NCI-H146 (cell line): ENCODE measurements around the gene RAI14.
"Not testable (repeated sequence)": the region's sequence is repeated elsewhere in the genome, so short reads cannot be mapped to it uniquely, and the experiment has no call there.

Experiments used
- DNase-seq: peaks from one replicate; lab custom pipeline; 2025; lab: John Stamatoyannopoulos, UW

Gene RAI14

GRCh38 chr5:34699155-34700077 is 43.3 kb downstream of the RAI14 start:
- DNase-seq, result no peak

DNA sequence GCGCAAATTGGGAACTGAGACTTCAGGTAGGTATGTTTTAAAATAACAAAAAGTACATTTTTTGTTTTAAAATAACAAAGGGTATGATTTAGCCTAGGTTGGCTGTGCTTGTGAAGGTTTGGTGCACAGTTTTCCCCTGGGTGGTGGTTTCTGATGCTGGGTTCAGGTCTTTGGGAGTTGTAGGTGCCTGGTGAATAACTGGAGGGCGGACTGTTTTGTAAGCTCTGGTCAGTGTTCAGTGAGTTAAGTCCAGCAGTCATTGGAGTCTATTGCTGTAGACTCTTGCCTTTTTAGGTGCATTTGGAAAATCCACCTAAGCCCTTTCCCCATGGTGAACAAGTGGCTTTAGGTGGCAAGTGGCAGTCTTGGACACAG is 43.9 kb downstream of the RAI14 start:
- DNase-seq, result no peak

DNA sequence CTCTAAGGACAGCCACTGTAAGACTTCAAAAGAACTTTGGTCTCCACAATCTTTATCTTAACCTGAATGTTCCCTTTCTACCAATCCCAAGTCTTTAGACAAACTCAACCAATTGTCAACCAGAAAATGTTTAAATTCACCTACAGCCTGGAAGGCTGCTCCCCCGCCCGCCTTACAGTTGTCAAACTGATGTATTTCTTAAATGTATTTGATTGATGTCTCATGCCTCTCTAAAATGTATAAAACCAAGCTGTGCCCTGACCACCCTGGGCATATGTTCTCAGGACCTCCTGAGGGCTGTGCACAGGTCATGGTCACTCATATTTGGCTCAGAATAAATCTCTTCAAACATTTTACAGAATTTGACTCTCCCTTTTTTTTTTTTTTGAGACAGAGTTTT is 45.3 kb downstream of the RAI14 start:
- DNase-seq, result not testable (repeated sequence)

GRCh38 chr5:34703767-34704713 is 47.9 kb downstream of the RAI14 start:
- DNase-seq, result no peak

- no peak for DNase-seq
Observed at GRCh38 chr5:34706084-34706483, 50.0 kb downstream of the RAI14 start.

DNA sequence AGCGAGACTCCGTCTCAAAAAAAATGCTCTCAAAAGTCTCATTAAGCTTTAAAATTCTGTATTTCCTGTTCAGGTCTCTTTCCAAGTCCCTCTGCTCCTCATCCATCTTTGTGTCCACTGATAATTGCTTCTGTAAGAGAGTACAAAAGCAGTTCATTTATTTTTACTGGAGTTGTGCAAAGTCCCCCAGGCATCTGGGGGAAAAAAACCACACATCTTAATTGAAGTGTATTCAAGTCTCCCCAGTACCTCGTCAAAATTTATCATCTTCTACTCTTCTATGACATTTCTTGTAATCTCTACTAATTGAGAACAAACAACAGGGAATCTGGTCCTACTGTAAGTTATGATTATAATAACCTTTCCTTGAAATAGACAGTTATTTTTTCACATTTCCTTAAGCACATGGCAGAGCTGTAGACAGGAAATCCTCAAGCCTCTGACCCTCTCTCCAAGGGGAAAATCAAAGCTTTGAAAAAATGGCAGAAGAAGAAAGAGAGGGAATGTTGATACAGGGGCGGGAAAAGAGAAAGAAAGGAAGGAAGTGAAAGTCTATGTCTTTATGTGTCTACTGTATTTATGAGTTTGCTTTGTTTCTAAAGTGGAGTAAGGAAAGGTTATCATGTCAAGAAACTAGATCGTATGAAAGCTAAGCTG is 51.5 kb downstream of the RAI14 start:
- no peak for DNase-seq

DNA sequence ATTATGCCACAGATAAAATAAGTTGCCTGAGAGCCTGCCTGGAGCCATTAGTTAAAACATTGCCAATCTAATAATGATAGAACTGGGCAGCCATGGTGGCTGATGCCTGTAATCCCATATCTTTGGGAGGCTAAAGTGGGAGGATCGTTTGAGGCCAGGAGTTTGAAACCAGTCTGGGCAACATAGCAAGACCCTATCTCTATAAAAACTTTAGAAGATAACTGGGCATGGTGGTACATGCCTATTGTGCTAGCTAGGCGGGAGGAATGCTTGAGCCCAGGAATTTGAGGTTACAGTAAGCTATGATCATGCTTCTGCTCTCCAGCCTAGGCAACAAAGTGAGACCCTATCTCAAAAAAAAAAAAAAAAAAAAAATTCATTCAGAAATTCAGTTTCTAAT is 52.6 kb downstream of the RAI14 start:
- no peak for DNase-seq

DNA sequence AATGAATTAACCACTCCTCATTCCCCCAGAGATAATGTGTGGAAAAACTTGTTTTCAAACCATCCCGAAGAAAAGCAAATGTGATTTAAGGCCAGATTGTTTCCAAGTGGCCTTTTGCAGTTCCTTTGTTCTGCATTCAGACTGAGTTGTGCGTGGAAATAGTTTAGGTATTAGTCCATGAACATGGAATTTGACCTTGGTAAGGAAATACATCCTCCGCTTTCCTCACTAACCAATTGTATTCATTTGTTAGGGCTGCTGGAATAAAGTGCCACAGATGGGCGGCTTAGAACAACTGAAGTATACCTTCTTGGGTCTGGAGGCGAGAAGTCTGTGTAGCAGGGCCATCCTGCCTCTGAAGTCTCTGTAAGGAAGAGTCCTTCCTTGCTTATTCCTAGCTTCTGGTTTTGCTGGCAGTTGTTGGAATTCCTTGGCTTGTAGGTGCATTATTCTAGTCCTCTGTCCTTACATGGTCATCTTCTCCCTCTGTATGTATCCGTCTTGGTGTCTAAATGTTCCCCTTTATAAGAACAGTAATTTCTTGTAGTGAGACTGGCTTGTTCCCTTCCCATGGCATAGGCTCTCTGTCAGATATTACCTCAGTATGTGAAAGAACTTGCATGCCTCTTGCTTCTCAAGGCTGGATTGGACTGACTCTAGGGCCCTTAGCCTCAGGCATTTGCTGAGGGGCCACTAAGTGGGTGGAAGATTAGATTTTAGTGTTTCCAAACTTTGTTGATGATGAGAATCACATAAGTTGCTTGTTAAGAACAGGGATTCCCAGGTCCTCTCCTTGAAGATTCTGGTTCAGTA is 53.9 kb downstream of the RAI14 start:
- no peak for DNase-seq

GRCh38 chr5:34712565-34712964 is 56.4 kb downstream of the RAI14 start:
- DNase-seq, result no peak

DNA sequence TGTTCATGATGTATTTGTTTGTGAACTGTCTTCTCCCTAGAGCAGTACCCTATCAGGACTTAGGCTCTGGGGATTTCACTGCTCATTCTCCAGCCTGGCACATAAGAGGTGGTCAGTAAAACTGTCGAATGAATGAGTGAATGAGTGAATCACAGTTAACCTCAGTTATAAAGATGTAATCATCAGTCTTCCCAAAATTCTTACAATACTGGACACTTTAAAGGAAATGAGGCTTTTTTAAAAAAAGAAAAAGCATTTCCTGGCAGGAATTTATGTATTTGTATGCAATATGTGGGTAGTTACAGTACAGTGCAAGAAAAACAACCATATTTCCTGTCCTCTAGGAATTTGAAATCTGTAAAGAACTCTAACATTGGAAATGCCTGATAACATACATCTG is 59.6 kb downstream of the RAI14 start:
- no peak for DNase-seq

- DNase-seq, result no peak
Observed at GRCh38 chr5:34716986-34717385, 60.9 kb downstream of the RAI14 start.

DNA sequence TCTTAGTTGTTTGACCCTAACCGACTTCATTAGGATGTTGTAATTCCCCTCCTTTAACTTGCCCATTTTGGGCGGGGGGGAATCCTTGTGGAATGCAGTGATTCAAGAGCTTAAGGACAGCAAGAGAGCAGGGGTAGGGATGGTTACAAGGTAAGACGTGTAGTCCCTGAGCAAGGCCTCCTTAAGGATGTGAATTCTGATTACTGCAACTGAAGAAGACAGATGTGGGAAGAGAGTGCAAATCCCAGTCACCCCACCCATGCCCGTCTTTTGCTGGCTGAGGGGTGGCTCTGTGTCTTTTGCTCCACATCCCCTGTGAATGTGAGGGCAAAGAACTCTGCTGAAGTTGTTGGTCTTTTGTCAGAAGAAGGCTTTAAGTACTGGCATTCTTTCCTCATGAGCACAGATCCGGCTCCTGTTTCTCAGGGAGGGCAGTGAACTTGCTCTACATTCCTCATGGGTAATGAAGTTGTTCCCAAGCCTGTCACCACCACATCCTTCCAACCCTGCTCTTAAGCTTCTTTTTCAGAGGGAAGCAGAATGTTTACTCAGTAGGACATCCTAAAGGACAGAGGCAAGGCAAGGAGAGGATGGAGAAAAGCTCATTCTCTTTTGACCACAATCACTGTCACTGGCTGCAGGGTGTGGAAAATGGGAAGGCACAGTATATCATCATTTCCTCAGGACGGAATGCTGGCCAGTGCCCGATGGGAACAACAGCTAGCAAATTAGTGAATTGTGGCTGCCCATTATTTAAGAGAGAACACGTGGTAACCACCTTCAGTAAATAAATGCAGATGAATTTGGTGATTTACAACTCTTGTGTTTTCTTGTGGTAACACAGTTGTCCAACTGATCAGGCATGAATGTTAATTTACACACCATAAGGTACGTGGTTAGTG is 61.5 kb downstream of the RAI14 start:
- no peak for DNase-seq

GRCh38 chr5:34718516-34718915 is 62.4 kb downstream of the RAI14 start:
- DNase-seq, result no peak

- no peak for DNase-seq
Observed at GRCh38 chr5:34719029-34719428, 62.9 kb downstream of the RAI14 start.

- no peak for DNase-seq
Observed at GRCh38 chr5:34721327-34721726, 65.2 kb downstream of the RAI14 start.

DNA sequence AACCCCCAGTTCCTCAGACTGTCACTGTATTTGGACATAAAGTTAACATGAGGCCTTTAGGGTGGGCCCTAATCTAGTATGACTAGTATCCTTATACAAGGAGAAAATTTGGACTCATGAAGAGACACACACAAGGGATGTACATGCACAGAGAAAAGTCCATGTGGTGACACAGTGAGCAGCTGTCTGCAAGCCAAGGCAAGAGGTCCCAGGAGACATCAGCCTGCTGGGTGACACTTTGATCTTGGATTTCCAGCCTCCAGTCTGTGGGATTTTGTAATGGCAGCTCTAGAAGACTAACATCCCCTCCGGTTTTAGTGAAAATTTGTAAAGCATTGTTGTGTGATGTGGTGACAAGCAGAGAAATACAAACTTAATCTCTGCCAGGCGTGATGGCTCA is 66.1 kb downstream of the RAI14 start:
- no peak for DNase-seq

GRCh38 chr5:34724741-34725140 is 68.6 kb downstream of the RAI14 start:
- no peak for DNase-seq

DNA sequence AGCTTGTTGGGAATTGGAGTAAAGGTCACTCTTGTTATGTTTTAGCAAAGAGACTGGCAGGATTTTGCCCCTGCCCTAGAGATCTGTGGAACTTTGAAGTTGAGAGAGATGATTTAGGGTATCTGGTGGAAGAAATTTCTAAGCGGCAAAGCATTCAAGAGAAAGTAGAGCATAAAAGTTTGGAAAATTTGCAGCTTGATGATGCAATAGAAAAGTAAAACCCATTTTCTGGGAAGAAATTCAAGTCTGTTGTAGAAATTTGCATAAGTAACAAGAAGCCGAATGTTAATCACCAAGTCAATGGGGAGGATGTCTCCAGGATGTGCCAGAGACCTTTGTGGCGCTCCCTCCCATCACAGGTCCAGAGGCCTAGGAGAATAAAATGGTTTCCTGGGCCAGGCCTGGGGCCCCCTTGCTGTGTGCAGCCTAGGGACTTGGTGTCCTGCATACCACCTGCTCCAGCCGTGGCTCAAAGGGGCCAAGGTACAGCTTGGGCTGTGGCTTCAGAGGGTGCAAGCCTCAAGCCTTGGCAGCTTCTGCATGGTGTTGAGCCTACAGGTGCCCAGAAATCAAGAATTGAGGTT is 71.1 kb downstream of the RAI14 start:
- DNase-seq, result not testable (repeated sequence)

DNA sequence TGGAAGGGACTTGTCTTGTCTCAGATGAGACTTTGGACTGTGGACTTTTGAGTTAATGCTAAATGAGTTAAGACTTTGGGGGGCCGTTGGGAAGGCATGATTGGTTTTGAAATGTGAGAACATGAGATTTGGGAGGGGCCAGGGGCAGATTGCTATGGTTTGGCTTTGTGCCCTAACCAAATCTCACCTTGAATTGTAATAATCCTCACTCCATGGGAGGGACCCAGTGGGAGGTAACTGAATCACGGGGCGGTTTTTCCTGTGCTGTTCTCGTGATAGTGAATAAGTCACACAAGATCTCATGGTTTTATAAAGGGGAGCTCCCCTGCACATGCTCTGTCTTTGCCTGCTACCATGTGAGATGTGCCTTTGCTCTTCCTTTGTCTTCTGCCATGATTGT is 72.1 kb downstream of the RAI14 start:
- no peak for DNase-seq
